HG03342 (cell line): ENCODE results near the gene DNAI2.

Experiments used
- ATAC-seq: cut with Tn5 transposase; IDR thresholded peaks from one replicate; pipeline ENCODE4 v1.9.1; 2021; ENCODE audit warnings: mild to moderate bottlenecking, moderate library complexity; ENCODE audit not compliant: unreplicated experiment

DNAI2 gene

GRCh38 chr17:74358697-74359096, 84.7 kb downstream of the DNAI2 start:
- ATAC-seq, result no peak

- ATAC-seq, result no peak
These were observed 85.9 kb downstream of the DNAI2 start for GRCh38 chr17:74359916-74360315.

GRCh38 chr17:74360899-74361229, 86.8 kb downstream of the DNAI2 start:
- no peak for ATAC-seq

GRCh38 chr17:74361230-74362068, 87.4 kb downstream of the DNAI2 start, which contains the start of gene BTBD17:
BTBD17 (minus strand) TSS chr17:74361868; CDS start chr17:74361819, 49 bp downstream.
- no peak for ATAC-seq

GRCh38 chr17:74362069-74362405, 88.0 kb downstream of the DNAI2 start:
- ATAC-seq, result no peak

- ATAC-seq, result no peak
These were observed 88.9 kb downstream of the DNAI2 start for GRCh38 chr17:74362810-74363498.
